H1 (cell line): ENCODE measurements around the gene UBAP2L. TPM values are rescaled to one million over a fixed set of nuclear protein-coding genes. Genes with fewer than 3 reads are reported as not detected.

ENCODE experiments used
- CTCF ChIA-PET: fragments of 300-600 bp; sonication (Branson Sonifier 250); formaldehyde crosslinking; loops from one replicate; lab custom pipeline; 2021; ENCODE audit not compliant: partially characterized antibody; lab: Charles Lee
- POLR2A ChIA-PET: fragments of 300-600 bp; sonication (Branson Sonifier 250); formaldehyde crosslinking; loops from one replicate; lab custom pipeline; 2021; ENCODE audit warnings: inconsistent platforms; ENCODE audit not compliant: partially characterized antibody; lab: Charles Lee
- DNase-seq, 2 experiments: peaks; one replicate each; pipeline versions ENCODE4 v3.0.0 to v3.0.0-alpha.2; 2010 to 2022; ENCODE audit warnings: low spot score in 2 of 2, low read depth in 1 of 2, mixed read lengths in 1 of 2
- FAIRE-seq: peaks from 2 replicates; lab custom pipeline; 2011; peaks lifted over from hg19 to GRCh38; lab: Jason Lieb, UNC
- H2AFZ ChIP-seq: 2 replicates; pipeline ENCODE4 v1.8.1; 2012; ENCODE audit warnings: low read length, inconsistent platforms
- H2AK5ac ChIP-seq: 2 replicates; pipeline ENCODE4 v1.6.1; 2013; ENCODE audit warnings: low read depth, low read length
- H2BK120ac ChIP-seq: replicated peaks from 2 replicates; pipeline ENCODE3; 2013; ENCODE audit warnings: low read depth, low read length, inconsistent platforms
- H2BK12ac ChIP-seq: 2 replicates; pipeline ENCODE4 v1.6.1; 2013; ENCODE audit warnings: low read depth, low read length
- H2BK15ac ChIP-seq: 2 replicates; pipeline ENCODE4 v1.6.1; 2013; ENCODE audit warnings: low read length
- H2BK20ac ChIP-seq: 2 replicates; pipeline ENCODE4 v1.6.1; 2013; ENCODE audit warnings: low read length
- H2BK5ac ChIP-seq: 2 replicates; pipeline ENCODE4 v1.6.1; 2013; ENCODE audit warnings: low read depth, low read length
- H3K14ac ChIP-seq: 2 replicates; pipeline ENCODE4 v1.6.1; 2013; ENCODE audit warnings: inconsistent platforms; ENCODE audit not compliant: insufficient read length
- H3K18ac ChIP-seq: 2 replicates; pipeline ENCODE4 v1.6.1; 2013; ENCODE audit warnings: low read length; ENCODE audit errors: extremely low read depth
- H3K23ac ChIP-seq: 2 replicates; pipeline ENCODE4 v1.6.1; 2013; ENCODE audit warnings: inconsistent platforms; ENCODE audit not compliant: insufficient read length
- H3K23me2 ChIP-seq: 2 replicates; pipeline ENCODE4 v1.6.1; 2013; ENCODE audit warnings: low read depth, low read length
- H3K27ac ChIP-seq: 2 replicates; pipeline ENCODE4 v1.6.1; 2011; ENCODE audit warnings: low read depth, low read length, inconsistent platforms
- H3K27me3 ChIP-seq, 4 experiments: replicated peaks in 1 of 4; 1 replicate in 1 of 4; 2 replicates in 3 of 4; pipeline versions ENCODE4 v1.6.1 to v1.8.1; 2011 to 2013; ENCODE audit warnings: low read length in 3 of 4, mild to moderate bottlenecking in 3 of 4, inconsistent platforms in 2 of 4, mixed read lengths in 2 of 4, moderate library complexity in 1 of 4; ENCODE audit not compliant: control insufficient read depth in 3 of 4, insufficient read depth in 3 of 4; ENCODE audit errors: extremely low read depth in 1 of 4
- H3K36me3 ChIP-seq, 4 experiments: 2 replicates each; pipeline versions ENCODE4 v1.6.1 to v1.8.1; 2011 to 2013; ENCODE audit warnings: mild to moderate bottlenecking in 4 of 4, low read length in 3 of 4, moderate library complexity in 2 of 4, control low read depth in 1 of 4, inconsistent platforms in 1 of 4; ENCODE audit not compliant: insufficient read depth in 4 of 4, control insufficient read depth in 2 of 4
- H3K4ac ChIP-seq: replicated peaks from 2 replicates; pipeline ENCODE3; 2013; ENCODE audit warnings: low read length, low read depth, mixed read lengths, inconsistent platforms; ENCODE audit not compliant: insufficient read length
- H3K4me1 ChIP-seq, 4 experiments: replicated peaks in 1 of 4; 1 replicate in 1 of 4; 2 replicates in 3 of 4; pipeline versions ENCODE4 v1.6.1 to v1.8.1; 2011 to 2013; ENCODE audit warnings: low read length in 3 of 4, inconsistent platforms in 2 of 4, mixed read lengths in 1 of 4; ENCODE audit not compliant: insufficient read depth in 4 of 4, control insufficient read depth in 3 of 4
- H3K4me2 ChIP-seq, 2 experiments: 2 replicates each; pipeline versions ENCODE4 v1.6.1 to v1.8.1; 2011 to 2013; ENCODE audit warnings: low read depth in 2 of 2, low read length in 2 of 2, control low read depth in 1 of 2, inconsistent platforms in 1 of 2, mild to moderate bottlenecking in 1 of 2; ENCODE audit not compliant: insufficient read depth in 1 of 2
- H3K4me3 ChIP-seq, 4 experiments: fragments of 200-600, 300-600 bp in 1 of 4; sonication (generic), shearing (Covaris generic), sonication (Bioruptor Twin) in 1 of 4; 2 replicates each; pipeline versions ENCODE4 v1.5.1 to v1.8.1; 2011 to 2016; ENCODE audit warnings: low read length in 4 of 4, low read depth in 3 of 4, control low read depth in 2 of 4, inconsistent platforms in 2 of 4, mild to moderate bottlenecking in 2 of 4, mixed read lengths in 1 of 4, moderate library complexity in 1 of 4; ENCODE audit not compliant: insufficient read depth in 2 of 4; ENCODE audit errors: extremely low read depth in 1 of 4
- H3K56ac ChIP-seq: replicated peaks from 2 replicates; pipeline ENCODE3; 2013; ENCODE audit warnings: low read depth, mild to moderate bottlenecking, mixed read lengths, low read length, inconsistent platforms; ENCODE audit not compliant: insufficient read length
- H3K79me1 ChIP-seq: 2 replicates; pipeline ENCODE4 v1.6.1; 2013; ENCODE audit warnings: low read depth, low read length, control low read depth
- H3K79me2 ChIP-seq, 2 experiments: 2 replicates each; pipeline versions ENCODE4 v1.6.1 to v1.8.1; 2012 to 2013; ENCODE audit warnings: low read length in 2 of 2, mild to moderate bottlenecking in 2 of 2, inconsistent platforms in 1 of 2; ENCODE audit not compliant: insufficient read depth in 2 of 2, control insufficient read depth in 1 of 2
- H3K9ac ChIP-seq, 4 experiments: replicated peaks in 1 of 4; 1 replicate in 1 of 4; 2 replicates in 3 of 4; pipeline versions ENCODE4 v1.6.1 to v1.8.1; 2011 to 2013; ENCODE audit warnings: low read depth in 3 of 4, low read length in 3 of 4, control low read depth in 2 of 4, mild to moderate bottlenecking in 2 of 4, moderate library complexity in 2 of 4, inconsistent platforms in 1 of 4; ENCODE audit errors: extremely low read depth in 1 of 4
- H3K9me3 ChIP-seq, 2 experiments: 2 replicates each; pipeline versions ENCODE4 v1.6.1 to v1.8.1; 2012 to 2013; ENCODE audit warnings: mild to moderate bottlenecking in 2 of 2, moderate library complexity in 2 of 2, control low read depth in 1 of 2, inconsistent platforms in 1 of 2, low read depth in 1 of 2, low read length in 1 of 2, mixed read lengths in 1 of 2; ENCODE audit not compliant: insufficient read depth in 2 of 2
- H4K20me1 ChIP-seq, 2 experiments: replicated peaks in 1 of 2; 2 replicates each; pipeline versions ENCODE3 to v1.8.1; 2011 to 2013; ENCODE audit warnings: inconsistent platforms in 2 of 2, low read length in 2 of 2, mild to moderate bottlenecking in 1 of 2; ENCODE audit not compliant: insufficient read depth in 2 of 2, control insufficient read depth in 1 of 2
- H4K5ac ChIP-seq: 2 replicates; pipeline ENCODE4 v1.6.1; 2013; ENCODE audit warnings: low read length, low read depth, mixed read lengths, inconsistent platforms; ENCODE audit not compliant: insufficient read length
- H4K8ac ChIP-seq: 2 replicates; pipeline ENCODE4 v1.8.0; 2013; ENCODE audit warnings: mild to moderate bottlenecking, moderate library complexity, low read length, inconsistent platforms; ENCODE audit not compliant: insufficient read depth; ENCODE audit errors: extremely low read depth
- H4K91ac ChIP-seq: replicated peaks from 2 replicates; pipeline ENCODE3; 2013; ENCODE audit warnings: low read length, mixed read lengths, inconsistent platforms; ENCODE audit not compliant: insufficient read length
- CBX8 ChIP-seq: fragments of 300-800, 300-1000 bp; sonication (generic); IDR thresholded peaks from 2 replicates; pipeline ENCODE4 v1.7.1; 2016; ENCODE audit warnings: low read depth, low read length, borderline replicate concordance
- CHD2 ChIP-seq: IDR thresholded peaks from 2 replicates; pipeline ENCODE4 v1.6.1; 2012; ENCODE audit warnings: low read length, improper control_type of control experiment
- CTBP2 ChIP-seq: IDR thresholded peaks from 2 replicates; pipeline ENCODE4 v1.7.0; 2011; ENCODE audit warnings: borderline replicate concordance, mild to moderate bottlenecking, moderate library complexity, mixed read lengths, low read length; ENCODE audit not compliant: insufficient read depth, insufficient read length
- EZH2 ChIP-seq: fragments of 200-600 bp; sonication (generic); IDR thresholded peaks from 2 replicates; pipeline ENCODE4 v1.7.1; 2012; ENCODE audit warnings: low read depth, mild to moderate bottlenecking, moderate library complexity, low read length, inconsistent platforms; ENCODE audit not compliant: severe bottlenecking
- HDAC2 ChIP-seq, 2 experiments: fragments of 300-600 bp in 1 of 2; sonication (generic) in 1 of 2; IDR thresholded peaks; 2 replicates each; pipeline ENCODE4 v1.6.1; 2011 to 2012; ENCODE audit warnings: low read depth in 2 of 2, low read length in 2 of 2, mild to moderate bottlenecking in 2 of 2, moderate library complexity in 2 of 2, borderline replicate concordance in 1 of 2, inconsistent platforms in 1 of 2
- KDM1A ChIP-seq: fragments of 200-600, 300-600 bp; sonication (generic); IDR thresholded peaks from 2 replicates; pipeline ENCODE4 v1.7.1; 2016; ENCODE audit warnings: mild to moderate bottlenecking, low read length, borderline replicate concordance
- KDM4A ChIP-seq: IDR thresholded peaks from one replicate; pipeline ENCODE4 v1.7.1; 2012; ENCODE audit warnings: low read depth, mild to moderate bottlenecking, moderate library complexity, low read length, inconsistent platforms; ENCODE audit not compliant: severe bottlenecking
- PHF8 ChIP-seq: fragments of 200-600 bp; sonication (generic); conservative IDR thresholded peaks from 2 replicates; pipeline ENCODE4 v1.7.1; 2012; ENCODE audit warnings: low read depth, mild to moderate bottlenecking, inconsistent platforms, low read length, moderate library complexity
- POLR2A ChIP-seq, 2 experiments: IDR thresholded peaks; 1 replicate in 1 of 2; 2 replicates in 1 of 2; pipeline ENCODE4 v1.6.1; 2011; ENCODE audit warnings: low read depth in 2 of 2, low read length in 2 of 2, mild to moderate bottlenecking in 2 of 2; ENCODE audit errors: control extremely low read depth in 1 of 2
- POU5F1 ChIP-seq: IDR thresholded peaks from 2 replicates; pipeline ENCODE4 v1.6.1; 2011; ENCODE audit warnings: low read depth, mild to moderate bottlenecking, low read length, moderate library complexity
- RAD21 ChIP-seq, 2 experiments: IDR thresholded peaks in 1 of 2; conservative IDR thresholded peaks in 1 of 2; 2 replicates each; pipeline ENCODE4 v1.6.1; 2011; ENCODE audit warnings: low read depth in 2 of 2, low read length in 2 of 2, improper control_type of control experiment in 1 of 2, inconsistent platforms in 1 of 2, mild to moderate bottlenecking in 1 of 2, moderate library complexity in 1 of 2
- RBBP5 ChIP-seq: IDR thresholded peaks from 2 replicates; pipeline ENCODE4 v1.7.1; 2012; ENCODE audit warnings: low read depth, mild to moderate bottlenecking, inconsistent platforms, low read length, moderate library complexity, borderline replicate concordance
- SP4 ChIP-seq: IDR thresholded peaks from 2 replicates; pipeline ENCODE4 v1.6.1; 2012; ENCODE audit warnings: low read length, inconsistent platforms
- YY1 ChIP-seq: IDR thresholded peaks from 2 replicates; pipeline ENCODE4 v1.6.1; 2011; ENCODE audit warnings: low read depth, mild to moderate bottlenecking, low read length
- WGBS, 2 experiments: shearing (Covaris generic) in 1 of 2; methylation state at CpG; one replicate each; pipeline versions ENCODE4 v1.1.6 to v1.1.7; 2013 to 2015; ENCODE audit warnings: low lambda C conversion rate in 2 of 2, mixed read lengths in 2 of 2, inconsistent platforms in 1 of 2, low coverage in 1 of 2, missing lambda C conversion rate in 1 of 2; ENCODE audit not compliant: insufficient replicate concordance in 2 of 2, insufficient coverage in 1 of 2, insufficient read length in 1 of 2; ENCODE audit errors: extremely low coverage in 1 of 2, missing lambda C conversion rate in 1 of 2; 5-methylcytosine and 5-hydroxymethylcytosine counted together
- polyA plus RNA-seq, 7 experiments: library from polyadenylated mRNA; depleted of rRNA in 3 of 7; stranded (reverse) in 5 of 7; unstranded in 2 of 7; fragments of >200 nt in 5 of 7; fragments of 200-250 nt in 2 of 7; gene quantifications; 1 replicate in 5 of 7; 2 replicates in 1 of 7; 4 replicates in 1 of 7; pipeline versions ENCODE4 v1.2.1 to v1.2.3, GENCODE V29; 2011 to 2013; ENCODE audit warnings: missing spikeins in 2 of 7, mixed read lengths in 2 of 7
- total RNA-seq: library from RNA; stranded (reverse); fragmentation: NEBNext Ultra II Directional; extraction: Animal tissue kit (Norgen Biotek cat#: 25700); gene quantifications from 2 replicates; pipeline ENCODE4 v1.2.1, GENCODE V29; 2021

UBAP2L gene
- total and polyA plus RNA-seq, 2 of the 8 experiments (the other 6 are each of a cell fraction or from before 2014, with no cell fraction given) = 254 to 349 TPM

- POLR2A ChIA-PET = interaction anchor here (1.3 to 1.8 kb wide), 3 partner anchors 19 to 62 kb away, joined by 3 read pairs; no protein-coding TSS in a partner anchor
- Histone ChIP-seq H2BK120ac (no peak overlapping the region), H3K23me2 (no peaks in the 10 kb centered on the region), H3K27me3 (no peaks in the 10 kb centered on the region), H3K9ac (no peak overlapping the region), H3K56ac (no peak overlapping the region), H3K79me1 (no peaks in the 10 kb centered on the region), H2AFZ (no peak overlapping the region), H3K27ac (no peak overlapping the region), H3K36me3 (peaks cover 33 to 86% (median 73%) of the 10 kb centered on the region in 4 experiments), H2AK5ac (no peak overlapping the region), H3K79me2 (peaks cover 4 to 68% of the 10 kb centered on the region in 2 experiments; a peak in 3 of 4 replicates), H4K20me1 (peaks cover 8 to 9% of the 10 kb centered on the region in 2 experiments), H3K4ac (no peak overlapping the region), H2BK12ac (no peak overlapping the region), H2BK5ac (no peak overlapping the region), H2BK20ac (no peak overlapping the region), H4K8ac (no peak overlapping the region), H3K9me3 (no peaks in the 10 kb centered on the region), H3K18ac (no peak overlapping the region), H4K5ac (no peak overlapping the region), H3K4me3 (no peak overlapping the region), H3K4me2 (no peak overlapping the region), H4K91ac (no peak overlapping the region), H3K4me1 (no peaks in the 10 kb centered on the region), H2BK15ac (no peak overlapping the region), H3K23ac (no peak overlapping the region), H3K14ac (no peak overlapping the region)
- CTCF ChIA-PET = no interaction called here
- 85% methylated on average over 2 of the region's 2 CpGs; no CpG with 5 or more reads in 1 of the 2 experiments for WGBS, 2 experiments
- DNase-seq (no peak), FAIRE-seq (no peak)
- TF ChIP-seq POLR2A (IDR thresholded peaks at IDR 0.05; ENCODE audit: control extremely low read depth in 1 of 2, low read depth in 2 of 2, low read length in 2 of 2) (no peak), KDM4A (no peak), PHF8 (no peak), RAD21 (IDR thresholded peaks at IDR 0.05 in 1 of 2, conservative IDR thresholded peaks at IDR 0.05 in 1 of 2; ENCODE audit: low read depth in 2 of 2, low read length in 2 of 2) (no peak), SP4 (no peak), POU5F1 (no peak), CHD2 (no peak), KDM1A (no peak), YY1 (no peak), EZH2 (no peak), CBX8 (no peak), RBBP5 (no peak), HDAC2 (IDR thresholded peaks at IDR 0.05; ENCODE audit: borderline replicate concordance in 1 of 2, low read depth in 2 of 2, low read length in 2 of 2) (no peak), CTBP2 (no peak)
Measured at GRCh38 chr1:154237435-154237834, 16.7 kb downstream of the UBAP2L start.
